ENCODE measurements around the gene COX19. TPM values are rescaled to one million over a fixed set of nuclear protein-coding genes. Genes with fewer than 3 reads are reported as not detected.

The COX19 gene
- total RNA-seq, 1 experiment from 2014 or later, result 28.9 TPM

DNA sequence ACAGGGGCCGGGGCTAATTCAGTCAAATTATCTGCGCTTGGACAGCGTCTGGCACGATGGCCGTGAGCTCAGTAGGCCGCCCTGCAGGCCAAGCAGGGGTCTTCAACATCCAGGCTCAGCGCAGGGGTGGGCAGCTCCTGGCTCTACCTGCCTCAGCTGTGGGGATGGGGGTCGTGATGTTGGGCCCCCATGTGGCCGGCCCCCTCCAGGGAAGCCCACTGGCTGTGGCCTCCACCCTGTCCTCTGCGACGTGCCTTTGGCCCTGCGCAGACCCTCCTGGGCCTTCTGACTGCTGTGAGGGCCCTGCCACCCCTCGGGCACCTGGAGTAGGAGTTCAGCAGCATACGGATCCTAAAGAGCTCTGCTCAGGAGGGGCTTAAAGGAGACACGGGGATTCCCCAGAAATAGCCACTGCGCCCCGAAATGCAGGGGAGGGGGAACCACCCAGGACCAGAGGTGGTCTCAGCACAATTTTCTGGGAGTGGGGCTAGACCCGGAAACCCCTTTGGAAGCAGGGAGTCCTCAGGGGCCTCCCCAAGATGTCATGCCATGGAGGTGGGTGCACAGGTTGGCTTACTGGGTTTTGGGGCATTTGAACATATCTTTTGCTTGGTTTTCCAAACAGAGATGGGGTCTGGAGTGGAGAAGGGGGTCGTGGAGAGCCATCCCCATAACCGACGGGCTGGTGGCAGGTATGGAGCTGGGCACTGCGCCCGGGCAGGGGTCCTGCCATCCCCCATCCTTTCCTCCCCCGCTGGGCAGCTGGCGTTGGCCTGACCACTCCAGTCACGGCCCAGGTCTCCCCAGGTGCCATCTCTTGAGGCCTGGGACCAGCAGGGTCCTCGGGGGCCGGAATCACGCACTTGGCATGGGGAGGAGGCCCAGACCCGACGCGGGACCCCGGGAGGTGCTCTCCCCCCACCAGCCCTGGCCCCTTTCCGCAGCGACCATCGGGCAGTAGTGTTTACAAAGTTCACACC is 16.8 kb downstream of the COX19 start:
- intact Hi-C loops (cut with micrococcal nuclease; ENCODE audit: unreplicated experiment), result no loop called here
- CTCF ChIA-PET, result no interaction called here
- TF ChIP-seq, protein P1, sequence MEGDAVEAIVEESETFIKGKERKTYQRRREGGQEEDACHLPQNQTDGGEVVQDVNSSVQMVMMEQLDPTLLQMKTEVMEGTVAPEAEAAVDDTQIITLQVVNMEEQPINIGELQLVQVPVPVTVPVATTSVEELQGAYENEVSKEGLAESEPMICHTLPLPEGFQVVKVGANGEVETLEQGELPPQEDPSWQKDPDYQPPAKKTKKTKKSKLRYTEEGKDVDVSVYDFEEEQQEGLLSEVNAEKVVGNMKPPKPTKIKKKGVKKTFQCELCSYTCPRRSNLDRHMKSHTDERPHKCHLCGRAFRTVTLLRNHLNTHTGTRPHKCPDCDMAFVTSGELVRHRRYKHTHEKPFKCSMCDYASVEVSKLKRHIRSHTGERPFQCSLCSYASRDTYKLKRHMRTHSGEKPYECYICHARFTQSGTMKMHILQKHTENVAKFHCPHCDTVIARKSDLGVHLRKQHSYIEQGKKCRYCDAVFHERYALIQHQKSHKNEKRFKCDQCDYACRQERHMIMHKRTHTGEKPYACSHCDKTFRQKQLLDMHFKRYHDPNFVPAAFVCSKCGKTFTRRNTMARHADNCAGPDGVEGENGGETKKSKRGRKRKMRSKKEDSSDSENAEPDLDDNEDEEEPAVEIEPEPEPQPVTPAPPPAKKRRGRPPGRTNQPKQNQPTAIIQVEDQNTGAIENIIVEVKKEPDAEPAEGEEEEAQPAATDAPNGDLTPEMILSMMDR (conservative IDR thresholded peaks at IDR 0.05), result no peak
- no peak for TF ChIP-seq EZH2 (IDR thresholded peaks at IDR 0.05; ENCODE audit: low read depth)

GRCh38 chr7:957418-958220 is 17.7 kb downstream of the COX19 start:
- TF ChIP-seq, protein P1 (conservative IDR thresholded peaks at IDR 0.05), result no peak
- no peak for TF ChIP-seq EZH2 (IDR thresholded peaks at IDR 0.05; ENCODE audit: low read depth)
- BruUV-seq (replicated peaks), result no TSS peak
- no peaks in the 10 kb centered on the region for H3K27me3 ChIP-seq (ENCODE audit: insufficient read depth, low read depth)
- H3K79me2 ChIP-seq (ENCODE audit: low read depth), result peaks cover 8% of the 10 kb centered on the region
- no peak overlapping the region for H3K4me3 ChIP-seq
- ChIA-PET CTCF (no interaction called here), POLR2A (ENCODE audit: unreplicated experiment) (interaction anchor here (0.6 kb wide), 1 partner anchor 8 kb away, joined by 3 read pairs; no protein-coding TSS in a partner anchor)
- peaks cover 12% of the 10 kb centered on the region; the same call in 1 of the 2 replicates for H3K4me1 ChIP-seq (replicated peaks; ENCODE audit: insufficient read depth)
- no peaks in the 10 kb centered on the region for H3K36me3 ChIP-seq (ENCODE audit: low read depth)
- H3K9me2 ChIP-seq (ENCODE audit: insufficient read depth), result no peaks in the 10 kb centered on the region
- H2AFZ ChIP-seq, result no peak overlapping the region
- H3K9me3 ChIP-seq (ENCODE audit: insufficient read depth, low read depth), result no peaks in the 10 kb centered on the region
- intact Hi-C loops (cut with micrococcal nuclease; ENCODE audit: unreplicated experiment), result no loop called here
- H4K20me1 ChIP-seq (ENCODE audit: insufficient read depth), result peaks cover 7% of the 10 kb centered on the region; the same call in 1 of the 2 replicates
- no peak overlapping the region for H3K27ac ChIP-seq
- peaks cover 7% of the 10 kb centered on the region for H3F3A ChIP-seq (ENCODE audit: insufficient read depth, low read depth)
- no peak for DNase-seq
- no peak overlapping the region for H3K4me2 ChIP-seq

More for the DNA sequence above, 16.8 kb downstream of the COX19 start:
- DNase-seq, result no peak
- Histone ChIP-seq H3K4me3 (no peak overlapping the region), H3K4me2 (no peak overlapping the region), H3K9me3 (ENCODE audit: insufficient read depth, low read depth) (no peaks in the 10 kb centered on the region), H3K27ac (no peak overlapping the region), H2AFZ (no peak overlapping the region), H3F3A (ENCODE audit: insufficient read depth, low read depth) (peaks cover 7% of the 10 kb centered on the region), H3K27me3 (ENCODE audit: insufficient read depth, low read depth) (no peaks in the 10 kb centered on the region), H4K20me1 (ENCODE audit: insufficient read depth) (no peaks in the 10 kb centered on the region), H3K9me2 (ENCODE audit: insufficient read depth) (no peaks in the 10 kb centered on the region), H3K79me2 (ENCODE audit: low read depth) (no peaks in the 10 kb centered on the region), H3K4me1 (replicated peaks; ENCODE audit: insufficient read depth) (0 out of 2 replicates have a peak, but pooled peaks cover 4% of the 10 kb centered on the region), H3K36me3 (ENCODE audit: low read depth) (no peaks in the 10 kb centered on the region)
- BruUV-seq (replicated peaks), result no TSS peak
- POLR2A ChIA-PET (ENCODE audit: unreplicated experiment), result interaction anchor here (0.6 kb wide), 1 partner anchor 7 kb away, joined by 3 read pairs; no protein-coding TSS in a partner anchor

GRCh38 chr7:956031-956430 is 19.3 kb downstream of the COX19 start:
- intact Hi-C loops (cut with micrococcal nuclease; ENCODE audit: unreplicated experiment), result no loop called here
- H3K36me3 ChIP-seq (ENCODE audit: low read depth), result no peaks in the 10 kb centered on the region
- POLR2A ChIA-PET (ENCODE audit: unreplicated experiment), result no interaction called here
- H3K4me2 ChIP-seq, result no peak overlapping the region
- H3F3A ChIP-seq (ENCODE audit: insufficient read depth, low read depth), result peaks cover 7% of the 10 kb centered on the region
- BruUV-seq (replicated peaks), result no TSS peak
- CTCF ChIA-PET, result no interaction called here
- DNase-seq, result no peak
- TF ChIP-seq EZH2 (IDR thresholded peaks at IDR 0.05; ENCODE audit: low read depth), result no peak
- TF ChIP-seq, protein P1 (conservative IDR thresholded peaks at IDR 0.05), result no peak
- peaks cover 9% of the 10 kb centered on the region; the same call in 1 of the 2 replicates for H4K20me1 ChIP-seq (ENCODE audit: insufficient read depth)
- peaks cover 21% of the 10 kb centered on the region for H3K79me2 ChIP-seq (ENCODE audit: low read depth)
- H3K9me3 ChIP-seq (ENCODE audit: insufficient read depth, low read depth), result no peaks in the 10 kb centered on the region
- H3K4me1 ChIP-seq (replicated peaks; ENCODE audit: insufficient read depth), result peaks cover 16% of the 10 kb centered on the region; the same call in 1 of the 2 replicates
- no peak overlapping the region for H2AFZ ChIP-seq
- no peaks in the 10 kb centered on the region for H3K9me2 ChIP-seq (ENCODE audit: insufficient read depth)
- no peaks in the 10 kb centered on the region for H3K27me3 ChIP-seq (ENCODE audit: insufficient read depth, low read depth)
- no peak overlapping the region for H3K27ac ChIP-seq
- H3K4me3 ChIP-seq, result no peak overlapping the region
